K562 (cell line): Measurements from ENCODE around the gene CHST14. TPM values are rescaled to one million over a fixed set of nuclear protein-coding genes. Genes with fewer than 3 reads are reported as not detected.
A peak's percentile ranks its signal among the peaks of the same experiment; 100 is the strongest.

Source experiments
- CTCF ChIP-seq, 3 experiments: IDR thresholded peaks in 2 of 3; conservative IDR thresholded peaks in 1 of 3; 2 replicates each; pipeline ENCODE4 v1.5.1; 2011 to 2012; ENCODE audit warnings: low read length in 3 of 3, mild to moderate bottlenecking in 3 of 3, control low read depth in 2 of 3, improper control_type of control experiment in 1 of 3, inconsistent platforms in 1 of 3, low read depth in 1 of 3, mixed read lengths in 1 of 3, moderate library complexity in 1 of 3; ENCODE audit not compliant: insufficient read depth in 2 of 3
- ESRRA ChIP-seq: fragments of 450-650 bp; IDR thresholded peaks from 2 replicates; pipeline ENCODE4 v1.6.1; 2014; ENCODE audit warnings: low read depth, mild to moderate bottlenecking, moderate library complexity, borderline replicate concordance
- ETV6 ChIP-seq, 3 experiments: fragments of 150-350 bp in 1 of 3; sonication (generic) in 1 of 3; formaldehyde crosslinking in 1 of 3; IDR thresholded peaks; 2 replicates each; pipeline versions ENCODE4 v1.6.1 to v1.8.0; 2014 to 2022; ENCODE audit warnings: borderline replicate concordance in 2 of 3, low read depth in 2 of 3, antibody characterized with exemption in 1 of 3, low read length in 1 of 3, mild to moderate bottlenecking in 1 of 3, missing genetic modification reagents in 1 of 3
- HNRNPK ChIP-seq: fragments of 200-400 bp; formaldehyde crosslinking; IDR thresholded peaks from one replicate; pipeline ENCODE4 v1.6.1; 2018; ENCODE audit warnings: mild to moderate bottlenecking, low read depth, low read length; ENCODE audit not compliant: poor library complexity, severe bottlenecking
- KDM1A ChIP-seq, 2 experiments: fragments of 450-650 bp; IDR thresholded peaks; 2 replicates each; pipeline ENCODE4 v1.6.1; 2016; ENCODE audit warnings: mild to moderate bottlenecking in 2 of 2
- LCOR ChIP-seq: sonication (generic); formaldehyde crosslinking; IDR thresholded peaks from 2 replicates; pipeline ENCODE4 v1.8.0; 2022; ENCODE audit warnings: mild to moderate bottlenecking, missing genetic modification reagents
- MEF2A ChIP-seq: IDR thresholded peaks from 2 replicates; pipeline ENCODE4 v1.6.1; 2011; ENCODE audit warnings: low read depth, mild to moderate bottlenecking, low read length, moderate library complexity; ENCODE audit not compliant: control insufficient read depth
- POLR2G ChIP-seq: fragments of 200-400 bp; formaldehyde crosslinking; IDR thresholded peaks from 2 replicates; pipeline ENCODE4 v1.6.1; 2017; ENCODE audit warnings: low read depth, mild to moderate bottlenecking, antibody characterized with exemption, low read length, moderate library complexity
- TEAD4 ChIP-seq, 2 experiments: sonication (generic) in 1 of 2; formaldehyde crosslinking in 1 of 2; IDR thresholded peaks; 2 replicates each; pipeline versions ENCODE4 v1.6.1 to v1.8.0; 2012 to 2022; ENCODE audit warnings: borderline replicate concordance in 1 of 2, inconsistent platforms in 1 of 2, low read length in 1 of 2, mild to moderate bottlenecking in 1 of 2, missing genetic modification reagents in 1 of 2
- TRIM28 ChIP-seq: fragments of 450-650 bp; IDR thresholded peaks from 2 replicates; pipeline ENCODE4 v1.6.1; 2017
- VEZF1 ChIP-seq: fragments of 200-800 bp; sonication (Bioruptor generic); IDR thresholded peaks from 2 replicates; pipeline ENCODE4 v1.6.1; 2017; ENCODE audit warnings: missing genetic modification characterization, missing compliant biosample characterization
- ZBTB5 ChIP-seq: fragments of 450-650 bp; IDR thresholded peaks from 2 replicates; pipeline ENCODE4 v1.6.1; 2017; ENCODE audit warnings: antibody characterized with exemption
- ZNF23 ChIP-seq: fragments of 250-450 bp; sonication (Bioruptor Pico); IDR thresholded peaks from 2 replicates; pipeline ENCODE4 v1.4.0; 2020; ENCODE audit warnings: mild to moderate bottlenecking
- ZNF280B ChIP-seq: fragments of 250-450 bp; sonication (Bioruptor Pico); IDR thresholded peaks from 2 replicates; pipeline ENCODE4 v1.5.1; 2021; ENCODE audit warnings: mild to moderate bottlenecking
- polyA plus RNA-seq, 8 experiments: library from polyadenylated mRNA; depleted of rRNA in 4 of 8; stranded (reverse) in 5 of 8; unstranded in 3 of 8; fragments of >200 nt; fragmentation: Nextera tagmentation in 2 of 8; fragmentation: Illumina TruSeq in 1 of 8; extraction: Ambion mirVana in 2 of 8; extraction: Trizol in 1 of 8; gene quantifications; 2 replicates each; pipeline versions ENCODE4 v1.2.1 to v1.2.3, GENCODE V29; 2011 to 2014; ENCODE audit warnings: inconsistent platforms in 1 of 8, missing spikeins in 1 of 8
- total RNA-seq, 7 experiments: library from RNA; depleted of rRNA in 6 of 7; stranded (reverse); fragments of >200 nt in 6 of 7; fragmentation: Illumina TruSeq in 2 of 7; extraction: Trizol in 2 of 7; gene quantifications; 2 replicates each; pipeline versions ENCODE4 v1.2.1 to v1.2.3, GENCODE V29; 2011 to 2021; ENCODE audit warnings: low replicate concordance in 1 of 7
- TF ChIP-seq, protein P1 (sequence below): fragments of 250-450 bp; sonication (Bioruptor Pico); IDR thresholded peaks from 2 replicates; pipeline ENCODE4 v1.5.0; 2021; ENCODE audit warnings: mild to moderate bottlenecking, borderline replicate concordance

Gene CHST14
- total and polyA plus RNA-seq, 9 of the 15 experiments (the other 6 are each of a cell fraction or from before 2014, with no cell fraction given) = 1.6 to 12.1 (median 4.5) TPM

GRCh38 chr15:40468898-40469331 lies 1.9 kb upstream of the CHST14 start (continued):
- TF ChIP-seq HNRNPK = no peak
- no peak for TF ChIP-seq ETV6 (IDR thresholded peaks at IDR 0.05; ENCODE audit: borderline replicate concordance in 1 of 2, low read depth in 2 of 2, low read length in 1 of 2)
- TF ChIP-seq ETV6 (CRISPR knock-in tag; IDR thresholded peaks at IDR 0.05; ENCODE audit: borderline replicate concordance) = no peak
- 0 out of 2 replicates have a peak, but pooled peaks have one; percentile 23 for TF ChIP-seq POLR2G
- no peak for TF ChIP-seq ZBTB5
- TF ChIP-seq TRIM28 = no peak
- TF ChIP-seq, protein P1, sequence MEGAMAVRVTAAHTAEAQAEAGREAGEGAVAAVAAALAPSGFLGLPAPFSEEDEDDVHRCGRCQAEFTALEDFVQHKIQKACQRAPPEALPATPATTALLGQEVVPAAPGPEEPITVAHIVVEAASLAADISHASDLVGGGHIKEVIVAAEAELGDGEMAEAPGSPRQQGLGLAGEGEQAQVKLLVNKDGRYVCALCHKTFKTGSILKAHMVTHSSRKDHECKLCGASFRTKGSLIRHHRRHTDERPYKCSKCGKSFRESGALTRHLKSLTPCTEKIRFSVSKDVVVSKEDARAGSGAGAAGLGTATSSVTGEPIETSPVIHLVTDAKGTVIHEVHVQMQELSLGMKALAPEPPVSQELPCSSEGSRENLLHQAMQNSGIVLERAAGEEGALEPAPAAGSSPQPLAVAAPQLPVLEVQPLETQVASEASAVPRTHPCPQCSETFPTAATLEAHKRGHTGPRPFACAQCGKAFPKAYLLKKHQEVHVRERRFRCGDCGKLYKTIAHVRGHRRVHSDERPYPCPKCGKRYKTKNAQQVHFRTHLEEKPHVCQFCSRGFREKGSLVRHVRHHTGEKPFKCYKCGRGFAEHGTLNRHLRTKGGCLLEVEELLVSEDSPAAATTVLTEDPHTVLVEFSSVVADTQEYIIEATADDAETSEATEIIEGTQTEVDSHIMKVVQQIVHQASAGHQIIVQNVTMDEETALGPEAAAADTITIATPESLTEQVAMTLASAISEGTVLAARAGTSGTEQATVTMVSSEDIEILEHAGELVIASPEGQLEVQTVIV (CRISPR knock-in tag) = no peak
- no peak for TF ChIP-seq ESRRA
- TF ChIP-seq CTCF (IDR thresholded peaks at IDR 0.05 in 2 of 3, conservative IDR thresholded peaks at IDR 0.05 in 1 of 3; ENCODE audit: insufficient read depth in 2 of 3, low read depth in 1 of 3, low read length in 3 of 3) = peak in 1 of 3 experiments; percentile 21; a peak in 1 of 6 replicates
- no peak for TF ChIP-seq ZNF23 (CRISPR knock-in tag)
- no peak for TF ChIP-seq LCOR (CRISPR knock-in tag)
- no peak for TF ChIP-seq MEF2A
- TF ChIP-seq KDM1A (IDR thresholded peaks at IDR 0.05) = no peak
- no peak for TF ChIP-seq ZNF280B (CRISPR knock-in tag)
- peak; percentile 54; the same call in 1 of the 2 replicates for TF ChIP-seq VEZF1 (CRISPR knock-in tag)
- 0 out of 2 replicates have a peak, but pooled peaks have one; percentile 20 for TF ChIP-seq TEAD4 (IDR thresholded peaks at IDR 0.05; ENCODE audit: low read length)
- TF ChIP-seq TEAD4 (CRISPR knock-in tag; IDR thresholded peaks at IDR 0.05; ENCODE audit: borderline replicate concordance) = no peak
